Body of pancreas (tissue), 4 donors: ENCODE data around the gene SPTB. TPM values are rescaled to one million over a fixed set of nuclear protein-coding genes. Genes with fewer than 3 reads are reported as not detected.

ENCODE experiments used
- ATAC-seq: fragments of 150-250 bp; one replicate; pipeline ENCODE4 v1.9.1; 2016
- DNase-seq, 4 donors: peaks; one replicate each; pipeline ENCODE4 v3.0.0-alpha.2; 2019
- H3K27ac ChIP-seq, 4 donors: fragments of 200-600 bp; sonication (generic); 1 replicate in 3 of 4; 2 replicates in 1 of 4; pipeline versions ENCODE4 v1.5.1 to v1.6.1; 2016 to 2019; ENCODE audit warnings: mild to moderate bottlenecking in 1 of 4, mixed read lengths in 1 of 4, moderate library complexity in 1 of 4
- H3K27me3 ChIP-seq, 2 donors: fragments of 200-600 bp; sonication (generic); one replicate each; pipeline ENCODE4 v1.6.0; 2016; ENCODE audit warnings: mild to moderate bottlenecking in 1 of 2
- H3K36me3 ChIP-seq, 2 donors: fragments of 200-600 bp; sonication (generic); replicated peaks in 1 of 2; 2 replicates each; pipeline ENCODE4 v1.5.1; 2016; ENCODE audit warnings: low read depth in 2 of 2; ENCODE audit not compliant: insufficient read depth in 1 of 2
- H3K4me1 ChIP-seq: fragments of 200-600 bp; sonication (generic); one replicate; pipeline ENCODE4 v1.6.0; 2016
- H3K4me3 ChIP-seq, 2 donors: fragments of 200-600 bp; sonication (generic); 1 replicate in 1 of 2; 2 replicates in 1 of 2; pipeline ENCODE4 v1.5.1; 2016 to 2019
- H3K9me3 ChIP-seq, 3 donors: fragments of 200-600 bp; sonication (generic); 1 replicate in 2 of 3; 2 replicates in 1 of 3; pipeline ENCODE4 v1.5.1; 2016
- CTCF ChIP-seq, 7 experiments: fragments of 450-650 bp in 4 of 7; fragments of 200-600 bp in 3 of 7; sonication (generic) in 3 of 7; IDR thresholded peaks; one replicate each; pipeline ENCODE4 v1.5.1; 2016 to 2019; ENCODE audit warnings: antibody characterized with exemption in 7 of 7
- POLR2A ChIP-seq, 3 donors: fragments of 450-650 bp; IDR thresholded peaks; one replicate each; pipeline ENCODE4 v1.6.1; 2016; ENCODE audit warnings: antibody characterized with exemption in 3 of 3, mild to moderate bottlenecking in 2 of 3
- WGBS, 2 donors: methylation state at CpG; one replicate each; pipeline ENCODE4 v1.1.5; 2017; 5-methylcytosine and 5-hydroxymethylcytosine counted together
- intact Hi-C: fragments of 100-400 bp; cut with DNase I; formaldehyde crosslinking; loops from one replicate; pipeline ENCODE4 v1.15.1; 2023
- total RNA-seq, 2 donors: library from RNA; depleted of rRNA; stranded (reverse); fragments of >200 nt; gene quantifications; one replicate each; pipeline ENCODE4 v1.1.0, GENCODE V29; 2016

The SPTB gene
- total RNA-seq, 2 donors from 2014 or later, result 3.4 to 8.6 TPM

GRCh38 chr14:64771161-64771560, 108.5 kb downstream of the SPTB start:
- H3K4me1 ChIP-seq, result no peaks in the 10 kb centered on the region
- WGBS, 2 donors, result 73 to 94% methylated on average over 2 of the region's 2 CpGs
- intact Hi-C loops, result no loop called here
- TF ChIP-seq POLR2A (IDR thresholded peaks at IDR 0.05) (no peak), CTCF (IDR thresholded peaks at IDR 0.05) (no peak)
- H3K27ac ChIP-seq, result no peak overlapping the region
- H3K36me3 ChIP-seq, result no peaks in the 10 kb centered on the region
- H3K27me3 ChIP-seq, result no peaks in the 10 kb centered on the region
- no peaks in the 10 kb centered on the region for H3K9me3 ChIP-seq
- DNase-seq (no peak), ATAC-seq (no peak)
- H3K4me3 ChIP-seq, result no peak overlapping the region

GRCh38 chr14:64770751-64771150, 109.0 kb downstream of the SPTB start:
- no peak overlapping the region for H3K4me3 ChIP-seq
- intact Hi-C loops, result no loop called here
- no peaks in the 10 kb centered on the region for H3K27me3 ChIP-seq
- no peak for TF ChIP-seq POLR2A (IDR thresholded peaks at IDR 0.05)
- TF ChIP-seq CTCF (IDR thresholded peaks at IDR 0.05), result no peak
- H3K9me3 ChIP-seq, result no peaks in the 10 kb centered on the region
- ATAC-seq (no peak), DNase-seq (no peak)
- WGBS, 2 donors, result 93 to 94% methylated on average over 9 to 16 of the region's 18 CpGs
- no peaks in the 10 kb centered on the region for H3K4me1 ChIP-seq
- H3K36me3 ChIP-seq, result no peaks in the 10 kb centered on the region
- no peak overlapping the region for H3K27ac ChIP-seq

GRCh38 chr14:64769096-64770020, 110.3 kb downstream of the SPTB start:
- Histone ChIP-seq H3K9me3 (no peaks in the 10 kb centered on the region), H3K36me3 (no peaks in the 10 kb centered on the region), H3K4me1 (peaks cover 4% of the 10 kb centered on the region), H3K27me3 (no peaks in the 10 kb centered on the region), H3K27ac (no peak overlapping the region), H3K4me3 (no peak overlapping the region)
- no peak for ATAC-seq
- intact Hi-C loops, result loop anchor here (5.0 kb wide), 1 partner anchor 97 kb away; no protein-coding TSS in a partner anchor
- DNase-seq, result no peak
- TF ChIP-seq POLR2A (IDR thresholded peaks at IDR 0.05) (no peak), CTCF (IDR thresholded peaks at IDR 0.05) (no peak)
- WGBS, 2 donors, result 91 to 93% methylated on average over 6 to 17 of the region's 17 CpGs

- Histone ChIP-seq H3K27ac (no peak overlapping the region), H3K27me3 (no peaks in the 10 kb centered on the region), H3K4me1 (peaks cover 8% of the 10 kb centered on the region), H3K36me3 (no peaks in the 10 kb centered on the region), H3K9me3 (no peaks in the 10 kb centered on the region), H3K4me3 (no peak overlapping the region)
- ATAC-seq (no peak), DNase-seq (no peak)
- no peak for TF ChIP-seq POLR2A (IDR thresholded peaks at IDR 0.05)
- no peak for TF ChIP-seq CTCF (IDR thresholded peaks at IDR 0.05)
- WGBS, 2 donors, result 79 to 82% methylated on average over 9 to 13 of the region's 13 CpGs
- intact Hi-C loops, result loop anchor here (5.0 kb wide), 1 partner anchor 96 kb away; no protein-coding TSS in a partner anchor
Observed at GRCh38 chr14:64768401-64769095, 111.2 kb downstream of the SPTB start.
